ENCODE measurements around the gene FHIT.

FHIT gene

GRCh38 chr3:60307562-60308199, 943.6 kb downstream of the FHIT start:
- Histone ChIP-seq H3K27me3 (no peaks in the 10 kb centered on the region), H3K36me3 (no peaks in the 10 kb centered on the region), H3K4me3 (ENCODE audit: low read depth, low read length) (no peak overlapping the region), H3K9me3 (no peaks in the 10 kb centered on the region), H3K4me1 (no peaks in the 10 kb centered on the region)
- no peak for DNase-seq
- TF ChIP-seq CTCF (IDR thresholded peaks at IDR 0.05; ENCODE audit: low read depth, low read length) = no peak

DNA sequence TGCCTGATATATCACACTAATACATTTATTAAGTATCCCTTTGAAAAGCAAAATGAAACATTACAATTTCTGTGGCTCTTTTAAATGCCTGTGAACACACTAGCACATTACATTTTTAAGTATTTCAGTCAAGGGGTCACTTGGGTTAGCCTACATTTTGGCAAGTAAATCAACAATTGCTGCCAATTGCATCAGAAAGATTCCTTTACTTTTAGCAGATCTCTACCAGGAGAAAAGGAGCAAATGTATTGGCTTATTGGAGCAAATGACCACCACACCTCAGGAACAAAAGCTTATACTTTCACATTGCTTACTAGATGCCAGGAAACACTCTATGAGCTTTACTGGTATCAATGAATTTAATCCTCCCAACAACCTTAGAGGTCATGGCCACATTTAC, 947.1 kb downstream of the FHIT start:
- Histone ChIP-seq H3K36me3 (no peaks in the 10 kb centered on the region), H3K9me3 (no peaks in the 10 kb centered on the region), H3K27me3 (no peaks in the 10 kb centered on the region), H3K4me1 (no peaks in the 10 kb centered on the region), H3K4me3 (ENCODE audit: low read depth, low read length) (no peak overlapping the region)
- no peak for DNase-seq
- TF ChIP-seq CTCF (IDR thresholded peaks at IDR 0.05; ENCODE audit: low read depth, low read length) = no peak

DNA sequence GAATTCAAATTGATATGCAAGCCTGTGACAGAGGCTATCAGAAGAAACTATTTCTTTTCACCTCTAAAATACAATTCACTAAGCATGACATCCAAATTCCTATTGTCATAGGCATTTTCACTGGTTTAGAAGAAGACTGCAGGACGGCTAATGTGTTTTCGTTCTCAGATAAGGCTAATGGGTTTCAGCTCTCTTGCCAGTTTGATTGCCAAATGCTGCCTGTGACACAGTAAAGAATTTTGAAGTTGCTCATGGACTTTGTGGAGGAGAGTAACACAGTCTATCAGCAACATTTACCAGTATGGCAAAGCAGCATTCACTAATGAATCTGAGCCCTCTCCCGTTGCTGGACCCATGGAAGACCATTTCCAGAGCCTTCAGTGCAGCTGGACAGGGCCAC, 948.1 kb downstream of the FHIT start:
- Histone ChIP-seq H3K27me3 (no peaks in the 10 kb centered on the region), H3K36me3 (no peaks in the 10 kb centered on the region), H3K4me3 (ENCODE audit: low read depth, low read length) (no peak overlapping the region), H3K4me1 (no peaks in the 10 kb centered on the region), H3K9me3 (no peaks in the 10 kb centered on the region)
- DNase-seq = no peak
- TF ChIP-seq CTCF (IDR thresholded peaks at IDR 0.05; ENCODE audit: low read depth, low read length) = no peak

GRCh38 chr3:60301142-60301541, 950.1 kb downstream of the FHIT start:
- H3K27me3 ChIP-seq = no peaks in the 10 kb centered on the region
- H3K4me1 ChIP-seq = no peaks in the 10 kb centered on the region
- H3K36me3 ChIP-seq = no peaks in the 10 kb centered on the region
- H3K4me3 ChIP-seq (ENCODE audit: low read depth, low read length) = no peak overlapping the region
- no peak for DNase-seq
- no peaks in the 10 kb centered on the region for H3K9me3 ChIP-seq
- no peak for TF ChIP-seq CTCF (IDR thresholded peaks at IDR 0.05; ENCODE audit: low read depth, low read length)

GRCh38 chr3:60298141-60298540, 953.1 kb downstream of the FHIT start:
- no peak for DNase-seq

More at GRCh38 chr3:60298141-60298540, 953.1 kb downstream of the FHIT start:
- Histone ChIP-seq H3K4me1 (no peaks in the 10 kb centered on the region), H3K27me3 (no peaks in the 10 kb centered on the region), H3K36me3 (no peaks in the 10 kb centered on the region), H3K4me3 (ENCODE audit: low read depth, low read length) (no peak overlapping the region), H3K9me3 (no peaks in the 10 kb centered on the region)
- TF ChIP-seq CTCF (IDR thresholded peaks at IDR 0.05; ENCODE audit: low read depth, low read length) = no peak
